HepG2 (cell line): ENCODE measurements around the gene SOX8. TPM values are rescaled to one million over a fixed set of nuclear protein-coding genes. Genes with fewer than 3 reads are reported as not detected.

ENCODE experiments used
- ATAC-seq: fragments of 200-7000 bp; cut with Tn5 transposase; 3 replicates; pipeline ENCODE4 v1.9.1; 2020; ENCODE audit warnings: mild to moderate bottlenecking, moderate library complexity
- BruUV-seq: library from RNA; stranded (reverse); fragments of 400-500 nt; replicated peaks from 2 replicates; lab custom pipeline; 2021; lab: Mats Ljungman, UMichigan
- CTCF ChIA-PET: fragments of 300-600 bp; formaldehyde crosslinking; extraction: SDS; loops from one replicate; lab custom pipeline; 2021; ENCODE audit warnings: low total read pairs, inconsistent platforms, low intra/inter-chr PET ratio; lab: Yijun Ruan, JAX
- POLR2A ChIA-PET: fragments of 350-600 bp; sonication (Branson Sonifier 250); formaldehyde crosslinking; loops from one replicate; lab custom pipeline; 2020; ENCODE audit warnings: antibody characterized with exemption, inconsistent platforms; lab: Yijun Ruan, JAX
- DNase-seq: peaks from one replicate; pipeline ENCODE4 v3.0.0-alpha.2; 2015; ENCODE audit warnings: low spot score
- FAIRE-seq: peaks from 3 replicates; lab custom pipeline; 2011; peaks lifted over from hg19 to GRCh38; lab: Jason Lieb, UNC
- H2AFZ ChIP-seq: one replicate; pipeline ENCODE4 v1.6.1; 2011; ENCODE audit warnings: low read length, inconsistent platforms
- H3K27ac ChIP-seq: fragments of 300-600 bp; 3 replicates; pipeline ENCODE4 v1.8.0; 2011; ENCODE audit warnings: mixed run types, mild to moderate bottlenecking, mixed read lengths, low read length, inconsistent platforms; ENCODE audit not compliant: insufficient read depth; ENCODE audit errors: extremely low read length
- H3K27me3 ChIP-seq, 2 experiments: fragments of 200-600 bp in 1 of 2; 2 replicates in 1 of 2; 3 replicates in 1 of 2; pipeline versions ENCODE4 v1.6.0 to v1.8.0; 2011; ENCODE audit warnings: low read length in 2 of 2, mild to moderate bottlenecking in 2 of 2, moderate library complexity in 2 of 2, inconsistent platforms in 1 of 2; ENCODE audit not compliant: insufficient read depth in 2 of 2, control insufficient read depth in 1 of 2
- H3K36me3 ChIP-seq, 2 experiments: fragments of 200-600 bp in 1 of 2; replicated peaks in 1 of 2; 2 replicates in 1 of 2; 3 replicates in 1 of 2; pipeline versions ENCODE4 v1.5.1 to v1.8.0; 2011; ENCODE audit warnings: low read length in 2 of 2, inconsistent platforms in 1 of 2; ENCODE audit not compliant: insufficient read depth in 2 of 2, control insufficient read depth in 1 of 2
- H3K4me1 ChIP-seq: 2 replicates; pipeline ENCODE4 v1.5.1; 2012; ENCODE audit warnings: low read length, inconsistent platforms; ENCODE audit not compliant: insufficient read depth
- H3K4me2 ChIP-seq: 2 replicates; pipeline ENCODE4 v1.6.0; 2011; ENCODE audit warnings: low read depth, low read length, inconsistent platforms
- H3K4me3 ChIP-seq, 3 experiments: fragments of 200-600 bp in 1 of 3; sonication (generic), shearing (Covaris generic) in 1 of 3; replicated peaks in 1 of 3; 2 replicates each; pipeline ENCODE4 v1.5.1; 2011 to 2016; ENCODE audit warnings: low read length in 3 of 3, inconsistent platforms in 2 of 3, low read depth in 2 of 3, mild to moderate bottlenecking in 2 of 3, control low read depth in 1 of 3, mixed read lengths in 1 of 3; ENCODE audit not compliant: insufficient read depth in 1 of 3
- H3K79me2 ChIP-seq: one replicate; pipeline ENCODE4 v1.6.1; 2011; ENCODE audit warnings: low read length, inconsistent platforms; ENCODE audit not compliant: insufficient read depth
- H3K9ac ChIP-seq: 2 replicates; pipeline ENCODE4 v1.6.0; 2011; ENCODE audit warnings: mild to moderate bottlenecking, low read depth, low read length, inconsistent platforms; ENCODE audit not compliant: insufficient read depth
- H3K9me3 ChIP-seq: 2 replicates; pipeline ENCODE4 v1.5.1; 2012; ENCODE audit warnings: mild to moderate bottlenecking, low read length
- H4K20me1 ChIP-seq: 2 replicates; pipeline ENCODE4 v1.6.0; 2011; ENCODE audit warnings: inconsistent platforms, mild to moderate bottlenecking, low read length, moderate library complexity; ENCODE audit not compliant: insufficient read depth
- JUN ChIP-seq: sonication (generic); formaldehyde crosslinking; IDR thresholded peaks from 2 replicates; pipeline ENCODE4 v1.4.0; 2020; ENCODE audit warnings: mild to moderate bottlenecking, missing genetic modification reagents
- KLF9 ChIP-seq: IDR thresholded peaks from 2 replicates; pipeline ENCODE4 v1.6.1; 2016; ENCODE audit warnings: low read depth
- NAIF1 ChIP-seq: sonication (generic); formaldehyde crosslinking; IDR thresholded peaks from 2 replicates; pipeline ENCODE4 v1.5.0; 2020; ENCODE audit warnings: mild to moderate bottlenecking, missing genetic modification reagents, borderline replicate concordance
- NFYB ChIP-seq: sonication (generic); formaldehyde crosslinking; IDR thresholded peaks from 2 replicates; pipeline ENCODE4 v1.4.0; 2020; ENCODE audit warnings: missing genetic modification reagents
- PITX1 ChIP-seq: sonication (generic); formaldehyde crosslinking; IDR thresholded peaks from 2 replicates; pipeline ENCODE4 v1.5.1; 2020; ENCODE audit warnings: mild to moderate bottlenecking, missing genetic modification reagents
- POLR2AphosphoS2 ChIP-seq: IDR thresholded peaks from 2 replicates; pipeline ENCODE4 v1.6.1; 2011; ENCODE audit warnings: low read depth, low read length, improper control_type of control experiment
- ZFX ChIP-seq: sonication (generic); formaldehyde crosslinking; IDR thresholded peaks from 2 replicates; pipeline ENCODE4 v1.4.0; 2020; ENCODE audit warnings: mild to moderate bottlenecking, low read depth, missing genetic modification reagents, moderate library complexity
- ZNF605 ChIP-seq: sonication (generic); formaldehyde crosslinking; IDR thresholded peaks from 2 replicates; pipeline ENCODE4 v1.8.0; 2022; ENCODE audit warnings: mild to moderate bottlenecking, missing genetic modification reagents
- WGBS: methylation state at CpG from one replicate; pipeline ENCODE4 v1.1.6; 2017; ENCODE audit warnings: low lambda C conversion rate; 5-methylcytosine and 5-hydroxymethylcytosine counted together
- in situ Hi-C: cut with HindIII; loops from 2 replicates; pipeline ENCODE4 v1.10.0; 2017; ENCODE audit warnings: low pct_unique_long_range_greater_than_20kb; ENCODE audit not compliant: extremely low pct_ligation_motif_present
- intact Hi-C: fragments of 100-400 bp; cut with micrococcal nuclease; formaldehyde crosslinking; loops from one replicate; pipeline ENCODE4 v1.10.0; 2022; ENCODE audit not compliant: unreplicated experiment
- polyA plus RNA-seq, 8 experiments: library from polyadenylated mRNA; depleted of rRNA in 3 of 8; stranded (reverse) in 7 of 8; unstranded in 1 of 8; fragments of >200 nt; fragmentation: Illumina TruSeq in 4 of 8; extraction: Trizol in 4 of 8; gene quantifications; 2 replicates each; pipeline versions ENCODE4 v1.2.1 to v1.2.3, GENCODE V29; 2011 to 2016; ENCODE audit warnings: low read depth in 4 of 8, missing spikeins in 1 of 8, mixed read lengths in 1 of 8; ENCODE audit not compliant: insufficient read depth in 1 of 8
- total RNA-seq, 5 experiments: library from RNA; depleted of rRNA; stranded (reverse); fragments of >200 nt; fragmentation: Illumina TruSeq; extraction: Trizol; gene quantifications; 2 replicates each; pipeline ENCODE4 v1.2.3, GENCODE V29; 2016; ENCODE audit warnings: low read depth in 1 of 5
- TF ChIP-seq, protein P1 (sequence below): sonication (generic); formaldehyde crosslinking; IDR thresholded peaks from 2 replicates; pipeline ENCODE4 v1.9.0; 2021; ENCODE audit warnings: missing genetic modification reagents, borderline replicate concordance

SOX8 gene
- total and polyA plus RNA-seq, 2 of the 13 experiments (the other 11 are each of a cell fraction or from before 2014, with no cell fraction given) = 0.20 to 0.28 TPM

DNA sequence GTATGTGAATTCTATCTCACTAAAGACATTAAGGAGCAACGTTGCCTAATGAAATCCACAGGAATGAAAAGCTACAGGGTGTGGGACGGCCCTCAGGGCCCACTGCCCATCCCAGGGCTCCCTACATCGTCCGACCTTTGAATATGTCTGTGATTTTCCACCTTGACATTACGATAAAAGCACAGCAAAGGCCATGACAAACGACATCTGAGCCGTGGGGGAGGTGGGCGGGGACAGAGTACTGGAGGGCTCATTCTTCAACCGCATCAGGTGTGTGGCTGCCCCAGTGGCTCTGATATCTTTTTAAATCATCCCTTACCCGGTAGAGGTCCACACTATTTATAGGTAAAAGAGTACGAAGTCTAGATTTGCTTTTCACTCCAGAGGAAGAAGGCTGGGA, 45.9 kb upstream of the SOX8 start:
- Histone ChIP-seq H4K20me1 (no peaks in the 10 kb centered on the region), H3K9ac (no peak overlapping the region), H3K9me3 (no peaks in the 10 kb centered on the region), H3K4me3 (no peak overlapping the region), H3K27ac (no peak overlapping the region), H3K4me2 (no peak overlapping the region), H3K4me1 (no peaks in the 10 kb centered on the region), H3K36me3 (no peaks in the 10 kb centered on the region), H2AFZ (no peak overlapping the region), H3K27me3 (no peaks in the 10 kb centered on the region), H3K79me2 (no peaks in the 10 kb centered on the region)
- CTCF ChIA-PET = no interaction called here
- POLR2A ChIA-PET = no interaction called here
- no peak for FAIRE-seq
- no TSS peak for BruUV-seq
- intact Hi-C loops (no loop called here), in situ Hi-C loops (no loop called here)
- DNase-seq = no peak
- TF ChIP-seq PITX1 = no peak
- TF ChIP-seq NFYB (CRISPR knock-in tag) = no peak
- TF ChIP-seq NAIF1 = no peak
- TF ChIP-seq KLF9 (CRISPR knock-in tag) = no peak
- TF ChIP-seq JUN (CRISPR knock-in tag) = no peak
- TF ChIP-seq, protein P1, sequence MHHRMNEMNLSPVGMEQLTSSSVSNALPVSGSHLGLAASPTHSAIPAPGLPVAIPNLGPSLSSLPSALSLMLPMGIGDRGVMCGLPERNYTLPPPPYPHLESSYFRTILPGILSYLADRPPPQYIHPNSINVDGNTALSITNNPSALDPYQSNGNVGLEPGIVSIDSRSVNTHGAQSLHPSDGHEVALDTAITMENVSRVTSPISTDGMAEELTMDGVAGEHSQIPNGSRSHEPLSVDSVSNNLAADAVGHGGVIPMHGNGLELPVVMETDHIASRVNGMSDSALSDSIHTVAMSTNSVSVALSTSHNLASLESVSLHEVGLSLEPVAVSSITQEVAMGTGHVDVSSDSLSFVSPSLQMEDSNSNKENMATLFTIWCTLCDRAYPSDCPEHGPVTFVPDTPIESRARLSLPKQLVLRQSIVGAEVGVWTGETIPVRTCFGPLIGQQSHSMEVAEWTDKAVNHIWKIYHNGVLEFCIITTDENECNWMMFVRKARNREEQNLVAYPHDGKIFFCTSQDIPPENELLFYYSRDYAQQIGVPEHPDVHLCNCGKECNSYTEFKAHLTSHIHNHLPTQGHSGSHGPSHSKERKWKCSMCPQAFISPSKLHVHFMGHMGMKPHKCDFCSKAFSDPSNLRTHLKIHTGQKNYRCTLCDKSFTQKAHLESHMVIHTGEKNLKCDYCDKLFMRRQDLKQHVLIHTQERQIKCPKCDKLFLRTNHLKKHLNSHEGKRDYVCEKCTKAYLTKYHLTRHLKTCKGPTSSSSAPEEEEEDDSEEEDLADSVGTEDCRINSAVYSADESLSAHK (CRISPR knock-in tag) = no peak
- no peak for TF ChIP-seq POLR2AphosphoS2
- TF ChIP-seq ZNF605 = no peak
- no peak for TF ChIP-seq ZFX (CRISPR knock-in tag)
- 53% methylated on average over 11 of the region's 11 CpGs for WGBS
- no peak for ATAC-seq
